NB4 (cell line): Measurements from ENCODE around the gene ZSWIM6.

Source experiments
- POLR2A ChIP-seq: IDR thresholded peaks from 2 replicates; pipeline ENCODE4 v1.6.1; 2011; ENCODE audit warnings: mild to moderate bottlenecking; ENCODE audit not compliant: insufficient read length; ENCODE audit errors: extremely low read depth
- TF ChIP-seq, protein P1 (sequence below): IDR thresholded peaks from one replicate; pipeline ENCODE4 v1.5.1; 2012; ENCODE audit warnings: low read depth, low read length
- TF ChIP-seq, protein P2 (sequence below): IDR thresholded peaks from 2 replicates; pipeline ENCODE4 v1.6.1; 2011; ENCODE audit warnings: low read depth, low read length

DNA sequence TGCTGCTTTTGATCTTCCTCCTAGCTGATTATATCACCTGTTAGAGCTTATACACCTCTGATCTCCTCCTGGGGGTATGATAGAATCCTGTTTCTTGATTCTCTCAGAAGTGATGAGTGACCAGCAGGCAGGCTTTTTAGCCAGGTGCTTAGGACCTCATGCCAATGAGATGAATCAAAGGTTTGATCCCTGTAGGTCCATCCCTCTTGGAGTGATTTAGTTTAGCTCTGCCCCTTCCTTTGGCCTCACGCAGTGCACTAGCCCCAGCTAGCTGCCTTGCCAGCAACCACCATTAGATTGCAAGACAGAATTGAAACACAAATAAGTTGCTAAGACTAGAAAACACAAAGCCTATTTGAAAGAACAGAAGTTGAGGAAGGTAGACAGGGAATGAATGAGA, 84.4 kb downstream of the ZSWIM6 start:
- TF ChIP-seq, protein P1, sequence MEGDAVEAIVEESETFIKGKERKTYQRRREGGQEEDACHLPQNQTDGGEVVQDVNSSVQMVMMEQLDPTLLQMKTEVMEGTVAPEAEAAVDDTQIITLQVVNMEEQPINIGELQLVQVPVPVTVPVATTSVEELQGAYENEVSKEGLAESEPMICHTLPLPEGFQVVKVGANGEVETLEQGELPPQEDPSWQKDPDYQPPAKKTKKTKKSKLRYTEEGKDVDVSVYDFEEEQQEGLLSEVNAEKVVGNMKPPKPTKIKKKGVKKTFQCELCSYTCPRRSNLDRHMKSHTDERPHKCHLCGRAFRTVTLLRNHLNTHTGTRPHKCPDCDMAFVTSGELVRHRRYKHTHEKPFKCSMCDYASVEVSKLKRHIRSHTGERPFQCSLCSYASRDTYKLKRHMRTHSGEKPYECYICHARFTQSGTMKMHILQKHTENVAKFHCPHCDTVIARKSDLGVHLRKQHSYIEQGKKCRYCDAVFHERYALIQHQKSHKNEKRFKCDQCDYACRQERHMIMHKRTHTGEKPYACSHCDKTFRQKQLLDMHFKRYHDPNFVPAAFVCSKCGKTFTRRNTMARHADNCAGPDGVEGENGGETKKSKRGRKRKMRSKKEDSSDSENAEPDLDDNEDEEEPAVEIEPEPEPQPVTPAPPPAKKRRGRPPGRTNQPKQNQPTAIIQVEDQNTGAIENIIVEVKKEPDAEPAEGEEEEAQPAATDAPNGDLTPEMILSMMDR: no peak
- TF ChIP-seq, protein P2, sequence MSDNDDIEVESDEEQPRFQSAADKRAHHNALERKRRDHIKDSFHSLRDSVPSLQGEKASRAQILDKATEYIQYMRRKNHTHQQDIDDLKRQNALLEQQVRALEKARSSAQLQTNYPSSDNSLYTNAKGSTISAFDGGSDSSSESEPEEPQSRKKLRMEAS: no peak
- no peak for TF ChIP-seq POLR2A
